Measurements from ENCODE around the gene MALT1.

The MALT1 gene

GRCh38 chr18:58762781-58763171, 91.5 kb downstream of the MALT1 start:
- CTCF ChIA-PET = interaction anchor here (0.8 to 14.0 kb wide), 20 partner anchors 8 to 627 kb away, joined by 3 to 366 read pairs (median 8); no protein-coding TSS in a partner anchor
- POLR2A ChIA-PET = interaction anchor here (0.6 kb wide), 1 partner anchor 259 kb away, joined by 3 read pairs; no protein-coding TSS in a partner anchor
- no peak for DNase-seq (ENCODE audit: extremely low spot score)
- no peak for TF ChIP-seq CTCF (IDR thresholded peaks at IDR 0.05; ENCODE audit: control extremely low read depth, extremely low read depth, low read depth, missing control alignments)

GRCh38 chr18:58766164-58766563, 94.9 kb downstream of the MALT1 start:
- DNase-seq (ENCODE audit: extremely low spot score) = no peak
- CTCF ChIA-PET = interaction anchor here (0.6 to 21.1 kb wide), 6 partner anchors 13 to 944 kb away, joined by 3 to 371 read pairs (median 136); no protein-coding TSS in a partner anchor
- POLR2A ChIA-PET = no interaction called here
- no peak for TF ChIP-seq CTCF (IDR thresholded peaks at IDR 0.05; ENCODE audit: control extremely low read depth, extremely low read depth, low read depth, missing control alignments)

DNA sequence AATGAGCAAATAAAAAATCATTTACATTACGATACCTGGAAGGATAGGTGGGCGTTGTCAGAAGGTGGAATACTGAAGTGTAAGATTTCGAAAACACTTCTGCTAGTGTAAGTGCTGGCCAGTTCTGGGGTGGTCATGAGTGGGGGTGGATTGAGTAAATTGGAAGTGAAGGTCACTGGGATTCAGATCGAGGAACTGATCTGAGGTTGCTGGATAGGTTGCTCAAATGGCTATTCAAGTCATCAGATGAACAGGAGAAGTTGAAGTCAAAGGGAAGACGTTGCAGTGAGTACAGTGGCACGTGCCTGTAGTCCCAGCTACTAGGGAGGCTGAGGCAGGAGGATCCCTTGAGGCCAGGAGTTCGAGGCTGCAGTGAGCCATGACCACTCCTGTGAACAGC, 95.7 kb downstream of the MALT1 start:
- CTCF ChIA-PET = interaction anchor here (0.7 to 21.1 kb wide), 8 partner anchors 8 to 304 kb away, joined by 3 to 371 read pairs (median 82); no protein-coding TSS in a partner anchor
- no peak for DNase-seq (ENCODE audit: extremely low spot score)

DNA sequence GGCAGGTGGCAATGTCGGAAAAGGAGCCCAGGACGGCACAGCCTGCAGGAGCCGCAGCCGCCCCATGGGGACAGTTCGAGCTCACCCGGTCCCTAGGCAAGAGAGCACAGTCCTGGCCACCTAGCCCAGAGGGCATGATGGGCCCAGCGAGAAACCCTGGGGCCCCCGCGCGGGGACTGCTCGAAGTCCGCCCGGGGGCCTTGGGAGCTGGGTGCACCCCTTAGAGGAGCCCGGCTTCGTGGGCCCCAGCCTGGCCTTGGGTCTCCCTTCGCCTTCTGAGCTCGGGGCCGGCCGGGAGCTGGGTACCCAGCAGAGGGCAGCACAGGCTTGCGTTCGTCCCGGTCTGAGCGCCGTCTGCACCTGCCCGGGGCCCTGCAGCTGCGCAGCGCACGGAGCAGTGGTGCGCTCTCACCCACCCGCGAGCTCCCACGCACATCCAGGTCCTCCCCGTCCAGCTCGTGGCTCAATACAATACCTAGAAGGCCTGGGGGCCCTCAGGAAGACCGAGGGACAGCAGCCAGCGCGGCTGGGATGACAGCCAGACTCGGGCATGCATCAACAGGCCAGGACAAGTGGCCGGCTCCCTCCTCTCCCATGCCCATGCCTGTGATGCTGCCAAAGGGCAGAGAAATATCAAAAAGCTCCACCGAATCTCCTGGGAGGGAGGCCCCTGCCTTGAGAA, 97.2 kb downstream of the MALT1 start:
- peak; percentile 91 for TF ChIP-seq CTCF (IDR thresholded peaks at IDR 0.05; ENCODE audit: control extremely low read depth, extremely low read depth, low read depth, missing control alignments)
- POLR2A ChIA-PET = interaction anchor here (1.1 kb wide), 1 partner anchor 577 kb away, joined by 8 read pairs; no protein-coding TSS in a partner anchor
- peak; percentile 88 for DNase-seq (ENCODE audit: extremely low spot score)
- CTCF ChIA-PET = interaction anchor here (0.8 to 21.1 kb wide), 42 partner anchors 13 to 844 kb away, joined by 3 to 371 read pairs (median 4); no protein-coding TSS in a partner anchor

More for the DNA sequence above, 95.7 kb downstream of the MALT1 start:
- no peak for TF ChIP-seq CTCF (IDR thresholded peaks at IDR 0.05; ENCODE audit: control extremely low read depth, extremely low read depth, low read depth, missing control alignments)
- POLR2A ChIA-PET = no interaction called here

GRCh38 chr18:58769321-58769720, 98.1 kb downstream of the MALT1 start:
- no peak for DNase-seq (ENCODE audit: extremely low spot score)
- TF ChIP-seq CTCF (IDR thresholded peaks at IDR 0.05; ENCODE audit: control extremely low read depth, extremely low read depth, low read depth, missing control alignments) = no peak
- CTCF ChIA-PET = interaction anchor here (1.1 to 21.1 kb wide), 18 partner anchors 12 to 633 kb away, joined by 3 to 371 read pairs (median 6); no protein-coding TSS in a partner anchor
- POLR2A ChIA-PET = no interaction called here

GRCh38 chr18:58770601-58771000, 99.3 kb downstream of the MALT1 start:
- ChIA-PET CTCF (interaction anchor here (0.8 to 21.1 kb wide), 11 partner anchors 8 to 632 kb away, joined by 3 to 371 read pairs (median 5); no protein-coding TSS in a partner anchor), POLR2A (no interaction called here)
- TF ChIP-seq CTCF (IDR thresholded peaks at IDR 0.05; ENCODE audit: control extremely low read depth, extremely low read depth, low read depth, missing control alignments) = no peak
- no peak for DNase-seq (ENCODE audit: extremely low spot score)
